Measurements from ENCODE around the gene RBM47.

The RBM47 gene

DNA sequence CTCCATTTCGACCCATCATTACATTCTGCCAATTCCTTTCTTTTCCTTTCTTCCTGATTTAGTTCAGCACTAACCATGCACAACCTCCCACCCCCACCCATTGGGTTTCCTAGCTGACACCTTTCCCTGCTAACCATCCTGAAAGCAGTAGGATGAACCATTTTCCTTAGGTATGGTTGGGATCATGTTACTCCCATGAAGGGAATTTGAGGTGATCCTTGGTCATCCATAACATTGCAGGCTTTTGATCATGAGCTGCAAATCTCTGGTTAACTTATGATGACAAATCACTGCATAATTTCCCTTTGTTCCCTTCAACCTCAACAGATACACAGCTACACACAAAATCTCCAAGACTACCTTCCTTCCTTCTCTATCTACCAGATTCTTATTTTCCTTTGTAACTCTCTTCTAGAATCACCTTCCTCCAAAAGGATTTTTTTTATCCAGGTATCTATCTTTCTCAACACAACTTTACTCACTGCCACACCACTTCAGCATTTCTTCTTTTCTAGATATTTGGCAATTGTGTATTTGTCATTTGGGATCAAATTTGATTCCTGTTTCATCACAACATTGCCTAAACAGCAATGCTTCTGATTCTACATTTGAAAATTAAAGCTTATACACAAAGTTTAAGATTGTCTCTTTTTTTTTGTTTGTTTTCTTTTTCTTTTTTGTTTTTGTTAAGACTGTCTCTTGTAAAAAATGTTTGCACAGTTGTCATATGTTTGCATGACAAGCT lies 145.1 kb downstream of the RBM47 start:
- TF ChIP-seq CTCF (conservative IDR thresholded peaks at IDR 0.05; ENCODE audit: low read depth, low read length): no peak
- no peaks in the 10 kb centered on the region for H3K36me3 ChIP-seq (ENCODE audit: insufficient read depth)
- no peak overlapping the region for H3K27ac ChIP-seq
- no peaks in the 10 kb centered on the region for H3K4me1 ChIP-seq (ENCODE audit: low read depth, poor library complexity, severe bottlenecking)
- H4K20me1 ChIP-seq (ENCODE audit: insufficient read depth): no peaks in the 10 kb centered on the region
- no peak overlapping the region for H3K9ac ChIP-seq
- no peaks in the 10 kb centered on the region for H3K79me2 ChIP-seq (ENCODE audit: insufficient read depth, low read depth)
- H2AFZ ChIP-seq (ENCODE audit: low read depth): no peak overlapping the region
- H3K4me3 ChIP-seq (IDR thresholded peaks at IDR 0.05; ENCODE audit: insufficient read depth, low read depth, low read length): no peak overlapping the region
- H3K27me3 ChIP-seq (ENCODE audit: insufficient read depth, low read depth): no peaks in the 10 kb centered on the region
- no peak overlapping the region for H3K4me2 ChIP-seq

- Histone ChIP-seq H3K79me2 (ENCODE audit: insufficient read depth, low read depth) (no peaks in the 10 kb centered on the region), H2AFZ (ENCODE audit: low read depth) (no peak overlapping the region), H3K4me1 (ENCODE audit: low read depth, poor library complexity, severe bottlenecking) (no peaks in the 10 kb centered on the region), H3K27me3 (ENCODE audit: insufficient read depth, low read depth) (no peaks in the 10 kb centered on the region), H3K27ac (no peak overlapping the region), H3K36me3 (ENCODE audit: insufficient read depth) (no peaks in the 10 kb centered on the region), H3K4me2 (no peak overlapping the region), H3K9ac (no peak overlapping the region), H4K20me1 (ENCODE audit: insufficient read depth) (no peaks in the 10 kb centered on the region), H3K4me3 (IDR thresholded peaks at IDR 0.05; ENCODE audit: insufficient read depth, low read depth, low read length) (no peak overlapping the region)
- TF ChIP-seq CTCF (conservative IDR thresholded peaks at IDR 0.05; ENCODE audit: low read depth, low read length): no peak
Observed at GRCh38 chr4:40482985-40483647, 146.5 kb downstream of the RBM47 start.

GRCh38 chr4:40481977-40482376 lies 147.7 kb downstream of the RBM47 start:
- H3K4me3 ChIP-seq (IDR thresholded peaks at IDR 0.05; ENCODE audit: insufficient read depth, low read depth, low read length): no peak overlapping the region
- H3K9ac ChIP-seq: no peak overlapping the region
- no peaks in the 10 kb centered on the region for H3K79me2 ChIP-seq (ENCODE audit: insufficient read depth, low read depth)
- no peak for TF ChIP-seq CTCF (conservative IDR thresholded peaks at IDR 0.05; ENCODE audit: low read depth, low read length)
- no peak overlapping the region for H2AFZ ChIP-seq (ENCODE audit: low read depth)
- H3K36me3 ChIP-seq (ENCODE audit: insufficient read depth): no peaks in the 10 kb centered on the region
- H3K4me2 ChIP-seq: no peak overlapping the region
- no peak overlapping the region for H3K27ac ChIP-seq
- no peaks in the 10 kb centered on the region for H3K27me3 ChIP-seq (ENCODE audit: insufficient read depth, low read depth)
- peaks cover 2% of the 10 kb centered on the region for H3K4me1 ChIP-seq (ENCODE audit: low read depth, poor library complexity, severe bottlenecking)
- no peaks in the 10 kb centered on the region for H4K20me1 ChIP-seq (ENCODE audit: insufficient read depth)

DNA sequence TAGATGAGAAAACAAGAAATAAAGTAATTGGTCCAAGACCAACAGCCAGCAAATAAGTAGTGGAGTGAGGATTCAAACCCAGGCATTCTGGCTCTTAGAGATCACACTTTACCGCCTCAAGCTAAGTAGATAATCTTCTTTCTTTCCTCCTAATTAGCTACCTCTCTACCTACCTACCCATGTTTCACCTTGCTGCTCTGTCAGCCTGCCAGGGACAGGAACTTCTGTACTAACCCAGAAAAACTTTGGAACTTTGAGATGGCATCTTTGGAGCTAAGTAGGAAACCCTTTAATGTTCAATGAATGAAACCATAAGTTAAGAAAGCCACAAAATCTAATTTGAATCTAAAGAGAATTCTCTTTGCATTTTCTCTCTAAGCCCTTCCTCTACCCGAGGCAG lies 149.4 kb downstream of the RBM47 start:
- no peak overlapping the region for H2AFZ ChIP-seq (ENCODE audit: low read depth)
- no peak overlapping the region for H3K4me3 ChIP-seq (IDR thresholded peaks at IDR 0.05; ENCODE audit: insufficient read depth, low read depth, low read length)
- H3K9ac ChIP-seq: no peak overlapping the region
- no peak for TF ChIP-seq CTCF (conservative IDR thresholded peaks at IDR 0.05; ENCODE audit: low read depth, low read length)
- H3K27me3 ChIP-seq (ENCODE audit: insufficient read depth, low read depth): no peaks in the 10 kb centered on the region
- peaks cover 11% of the 10 kb centered on the region for H3K4me1 ChIP-seq (ENCODE audit: low read depth, poor library complexity, severe bottlenecking)
- H3K4me2 ChIP-seq: no peak overlapping the region
- H3K79me2 ChIP-seq (ENCODE audit: insufficient read depth, low read depth): no peaks in the 10 kb centered on the region
- no peaks in the 10 kb centered on the region for H4K20me1 ChIP-seq (ENCODE audit: insufficient read depth)
- H3K36me3 ChIP-seq (ENCODE audit: insufficient read depth): no peaks in the 10 kb centered on the region
- H3K27ac ChIP-seq: no peak overlapping the region
